Caco-2 (cell line): Measurements from ENCODE around the gene POLD4. TPM values are rescaled to one million over a fixed set of nuclear protein-coding genes. Genes with fewer than 3 reads are reported as not detected.
"Not testable (repeated sequence)": the region's sequence is repeated elsewhere in the genome, so short reads cannot be mapped to it uniquely, and the experiment has no call there.

Experiments used
- BruUV-seq: library from RNA; stranded (reverse); fragments of 400-500 nt; replicated peaks from 2 replicates; lab custom pipeline; 2021; lab: Mats Ljungman, UMichigan
- CTCF ChIA-PET: fragments of 300-600 bp; sonication (Branson Sonifier 250); formaldehyde crosslinking; loops from one replicate; lab custom pipeline; 2022; ENCODE audit warnings: antibody characterized with exemption; lab: Charles Lee
- POLR2A ChIA-PET: fragments of 300-600 bp; sonication (Branson Sonifier 250); formaldehyde crosslinking; loops from one replicate; lab custom pipeline; 2022; ENCODE audit warnings: antibody characterized with exemption; lab: Charles Lee
- DNase-seq, 2 experiments: peaks; one replicate each; pipeline versions ENCODE4 v3.0.0 to v3.0.0-alpha.2; 2020 to 2022
- H3K27me3 ChIP-seq: replicated peaks from 2 replicates; pipeline ENCODE4 v1.6.0; 2011; ENCODE audit warnings: low read length; ENCODE audit not compliant: control insufficient read depth, insufficient read depth
- H3K36me3 ChIP-seq: 2 replicates; pipeline ENCODE4 v1.5.1; 2011; ENCODE audit warnings: low read length; ENCODE audit not compliant: control insufficient read depth, insufficient read depth
- H3K4me1 ChIP-seq: fragments of 250-450 bp; sonication (Bioruptor Pico); 2 replicates; pipeline ENCODE4 v1.5.1; 2020; ENCODE audit warnings: mild to moderate bottlenecking
- H3K4me3 ChIP-seq: 2 replicates; pipeline ENCODE4 v1.5.1; 2011; ENCODE audit warnings: low read depth, mild to moderate bottlenecking, control low read depth, low read length
- H3K9me3 ChIP-seq: fragments of 250-450 bp; sonication (Bioruptor Pico); 2 replicates; pipeline ENCODE4 v1.5.1; 2020; ENCODE audit warnings: mild to moderate bottlenecking, moderate library complexity
- H3K27ac Mint-ChIP-seq: one replicate; pipeline ENCODE4 v1.8.0; 2022; ENCODE audit warnings: mixed read lengths; ENCODE audit not compliant: unreplicated experiment
- H3K27me3 Mint-ChIP-seq: one replicate; pipeline ENCODE4 v1.8.0; 2022; ENCODE audit warnings: mixed read lengths; ENCODE audit not compliant: insufficient read depth, unreplicated experiment
- H3K36me3 Mint-ChIP-seq: one replicate; pipeline ENCODE4 v1.8.0; 2022; ENCODE audit warnings: mild to moderate bottlenecking, mixed read lengths; ENCODE audit not compliant: insufficient read depth, unreplicated experiment
- H3K4me1 Mint-ChIP-seq: one replicate; pipeline ENCODE4 v1.8.0; 2022; ENCODE audit warnings: low read depth, mixed read lengths; ENCODE audit not compliant: unreplicated experiment
- H3K4me3 Mint-ChIP-seq: one replicate; pipeline ENCODE4 v1.8.0; 2022; ENCODE audit warnings: mild to moderate bottlenecking, moderate library complexity, mixed read lengths; ENCODE audit not compliant: unreplicated experiment
- H3K9me3 Mint-ChIP-seq: one replicate; pipeline ENCODE4 v1.8.0; 2022; ENCODE audit warnings: mixed read lengths; ENCODE audit not compliant: unreplicated experiment
- CTCF ChIP-seq, 2 experiments: fragments of 200-600 bp in 1 of 2; IDR thresholded peaks; 1 replicate in 1 of 2; 2 replicates in 1 of 2; pipeline versions ENCODE4 v1.5.1 to v1.8.0; 2011 to 2022; ENCODE audit warnings: antibody characterized with exemption in 1 of 2, control low read depth in 1 of 2, inconsistent platforms in 1 of 2, low read depth in 1 of 2, low read length in 1 of 2, mild to moderate bottlenecking in 1 of 2, moderate library complexity in 1 of 2; ENCODE audit not compliant: insufficient read depth in 1 of 2, severe bottlenecking in 1 of 2, unreplicated experiment in 1 of 2
- intact Hi-C: fragments of 100-400 bp; cut with micrococcal nuclease; formaldehyde crosslinking; loops from one replicate; pipeline ENCODE4 v1.10.0; 2022; ENCODE audit not compliant: unreplicated experiment
- total RNA-seq: library from RNA; stranded (reverse); gene quantifications from 2 replicates; pipeline ENCODE4 v1.2.3, GENCODE V29; 2022

The POLD4 gene
- total RNA-seq, 1 experiment from 2014 or later, result 29.8 TPM

DNA sequence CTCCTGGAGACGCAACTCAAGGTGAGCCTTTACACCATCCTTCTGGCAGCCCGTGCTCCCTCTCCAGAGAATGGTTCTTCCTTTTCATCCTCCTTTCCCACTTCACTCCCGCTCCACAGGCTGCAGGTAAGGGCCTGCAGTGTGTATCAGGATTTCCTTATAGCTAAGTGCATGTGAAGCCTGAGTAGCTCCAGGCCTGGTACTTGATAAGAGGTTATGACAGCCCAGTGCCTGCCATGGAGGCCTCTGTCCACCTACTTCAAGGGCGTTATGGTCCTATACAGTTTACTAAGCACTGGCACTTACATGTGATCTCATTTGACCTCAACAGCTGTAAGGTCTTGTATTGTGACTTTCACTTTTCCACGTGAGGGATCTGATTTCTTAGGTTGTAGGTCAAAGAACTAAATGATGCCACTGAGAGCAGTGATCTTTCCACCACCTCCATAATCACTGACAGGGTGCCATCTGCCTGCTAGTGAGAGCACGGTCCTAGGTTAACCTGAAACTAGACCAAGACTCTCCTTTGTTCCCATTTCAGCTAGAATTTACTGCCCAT is 32.0 kb downstream of the POLD4 start:
- no peaks in the 10 kb centered on the region for H3K27me3 Mint-ChIP-seq
- H3K36me3 Mint-ChIP-seq, result peaks cover 14% of the 10 kb centered on the region
- ChIA-PET CTCF (interaction anchor here (0.6 to 1.5 kb wide), 3 partner anchors 25 to 65 kb away, joined by 4 read pairs; no protein-coding TSS in a partner anchor), POLR2A (interaction anchor here (1.3 kb wide), 1 partner anchor 18 kb away, joined by 4 read pairs; the partner anchor contains the start of gene SSH3)
- H3K9me3 ChIP-seq, result no peaks in the 10 kb centered on the region
- H3K4me1 Mint-ChIP-seq, result no peaks in the 10 kb centered on the region
- no TSS peak for BruUV-seq
- H3K4me3 ChIP-seq, result no peak overlapping the region
- no peaks in the 10 kb centered on the region for H3K27me3 ChIP-seq
- no peak for DNase-seq
- no peaks in the 10 kb centered on the region for H3K36me3 ChIP-seq
- peaks cover 6% of the 10 kb centered on the region; the same call in 1 of the 2 replicates for H3K4me1 ChIP-seq
- intact Hi-C loops, result no loop called here
- no peak for TF ChIP-seq CTCF (IDR thresholded peaks at IDR 0.05; ENCODE audit: insufficient read depth in 1 of 2, low read depth in 1 of 2, low read length in 1 of 2, severe bottlenecking in 1 of 2, unreplicated experiment in 1 of 2)
- H3K27ac Mint-ChIP-seq, result no peak overlapping the region
- H3K9me3 Mint-ChIP-seq, result no peaks in the 10 kb centered on the region
- H3K4me3 Mint-ChIP-seq, result no peak overlapping the region

GRCh38 chr11:67320691-67321090 is 32.7 kb downstream of the POLD4 start:
- Histone ChIP-seq H3K27me3 (no peaks in the 10 kb centered on the region), H3K4me1 (peaks cover 9% of the 10 kb centered on the region; the same call in 1 of the 2 replicates), H3K36me3 (no peaks in the 10 kb centered on the region), H3K9me3 (no peaks in the 10 kb centered on the region), H3K4me3 (no peak overlapping the region)
- TF ChIP-seq CTCF (IDR thresholded peaks at IDR 0.05; ENCODE audit: insufficient read depth in 1 of 2, low read depth in 1 of 2, low read length in 1 of 2, severe bottlenecking in 1 of 2, unreplicated experiment in 1 of 2), result no peak
- Mint-ChIP-seq H3K27me3 (no peaks in the 10 kb centered on the region), H3K4me1 (no peaks in the 10 kb centered on the region), H3K27ac (no peak overlapping the region), H3K9me3 (no peaks in the 10 kb centered on the region), H3K4me3 (no peak overlapping the region), H3K36me3 (peaks cover 14% of the 10 kb centered on the region)
- DNase-seq, result no peak
- POLR2A ChIA-PET, result interaction anchor here (1.3 kb wide), 1 partner anchor 17 kb away, joined by 4 read pairs; the partner anchor contains the start of gene SSH3
- intact Hi-C loops, result no loop called here
- BruUV-seq, result no TSS peak
- CTCF ChIA-PET, result interaction anchor here (0.6 to 0.9 kb wide), 3 partner anchors 53 to 66 kb away, joined by 3 to 5 read pairs (median 4); partner anchors contain the start of gene CLCF1

GRCh38 chr11:67320011-67320410 is 33.3 kb downstream of the POLD4 start:
- BruUV-seq, result no TSS peak
- ChIA-PET POLR2A (no interaction called here), CTCF (interaction anchor here (0.6 to 0.9 kb wide), 2 partner anchors 53 to 63 kb away, joined by 3 to 5 read pairs; partner anchors contain the start of gene CLCF1)
- Mint-ChIP-seq H3K9me3 (no peaks in the 10 kb centered on the region), H3K4me1 (no peaks in the 10 kb centered on the region), H3K4me3 (no peak overlapping the region), H3K36me3 (peaks cover 14% of the 10 kb centered on the region), H3K27ac (no peak overlapping the region), H3K27me3 (no peaks in the 10 kb centered on the region)
- Histone ChIP-seq H3K4me1 (peaks cover 9% of the 10 kb centered on the region; the same call in 1 of the 2 replicates), H3K4me3 (no peak overlapping the region), H3K9me3 (no peaks in the 10 kb centered on the region), H3K27me3 (no peaks in the 10 kb centered on the region), H3K36me3 (no peaks in the 10 kb centered on the region)
- TF ChIP-seq CTCF (IDR thresholded peaks at IDR 0.05; ENCODE audit: insufficient read depth in 1 of 2, low read depth in 1 of 2, low read length in 1 of 2, severe bottlenecking in 1 of 2, unreplicated experiment in 1 of 2), result no peak
- DNase-seq, result no peak
- intact Hi-C loops, result no loop called here

DNA sequence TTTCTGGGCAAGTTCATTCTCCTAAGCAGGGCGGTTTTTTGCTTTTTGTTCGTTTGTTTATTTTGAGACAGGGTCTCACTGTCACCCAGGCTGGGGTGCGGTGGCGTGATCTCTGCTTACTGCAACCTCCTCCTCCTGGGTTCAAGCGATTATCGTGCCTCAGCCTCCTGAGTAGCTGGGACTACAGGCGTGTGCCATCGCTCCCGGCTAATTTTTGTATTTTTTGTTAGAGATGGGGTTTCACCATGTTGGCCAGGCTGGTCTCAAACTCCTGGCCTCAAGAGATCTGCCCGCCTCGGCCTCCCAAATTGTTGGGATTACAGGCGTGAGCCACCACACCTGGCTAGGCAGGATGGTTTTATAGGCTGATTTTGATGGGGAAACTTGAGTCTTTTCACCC is 34.5 kb downstream of the POLD4 start:
- intact Hi-C loops, result loop anchor here (5.0 kb wide), 1 partner anchor 262 kb away; the partner anchor contains the start of gene RHOD
- ChIA-PET POLR2A (interaction anchor here (2.2 kb wide), 1 partner anchor 79 kb away, joined by 18 read pairs; no protein-coding TSS in a partner anchor), CTCF (interaction anchor here (2.2 to 2.9 kb wide), 3 partner anchors 27 to 63 kb away, joined by 17 to 43 read pairs (median 23); partner anchors contain the start of gene GRK2)
- H3K9me3 ChIP-seq, H3K27me3 Mint-ChIP-seq, H3K4me1 Mint-ChIP-seq, H3K9me3 Mint-ChIP-seq, H3K27ac Mint-ChIP-seq, H3K27me3 ChIP-seq, BruUV-seq, H3K4me1 ChIP-seq, H3K36me3 ChIP-seq: not testable (repeated sequence)
- H3K4me3 ChIP-seq, result peak overlapping the region; percentile 88; the same call in 1 of the 2 replicates
- DNase-seq, result peak in 1 of 2 experiments; percentile 22
- peaks cover 14% of the 10 kb centered on the region for H3K36me3 Mint-ChIP-seq
- peak overlapping the region; percentile 96 for H3K4me3 Mint-ChIP-seq
